HCT116 (cell line): Measurements from ENCODE around the gene ENKD1. TPM values are rescaled to one million over a fixed set of nuclear protein-coding genes. Genes with fewer than 3 reads are reported as not detected.

ENCODE experiments used
- ATAC-seq: fragments of 200-7000 bp; cut with Tn5 transposase; 2 replicates; pipeline ENCODE4 v1.9.1; 2020; ENCODE audit warnings: mild to moderate bottlenecking, moderate library complexity
- BruUV-seq: library from RNA; stranded (reverse); fragments of 400-500 nt; replicated peaks from 2 replicates; lab custom pipeline; 2021; lab: Mats Ljungman, UMichigan
- CTCF ChIA-PET: fragments of 300-600 bp; sonication (Branson Sonifier 250); formaldehyde crosslinking; loops from one replicate; lab custom pipeline; 2021; ENCODE audit warnings: antibody characterized with exemption; lab: Charles Lee
- POLR2A ChIA-PET: fragments of 300-600, 350-600 bp; sonication (Branson Sonifier 250); formaldehyde crosslinking; loops from one replicate; lab custom pipeline; 2021; ENCODE audit warnings: antibody characterized with exemption; lab: Charles Lee
- RAD21 ChIA-PET, 2 experiments: fragments of 300-600 bp; sonication (Branson Sonifier 250); formaldehyde crosslinking; loops; one replicate each; lab custom pipeline; 2023; ENCODE audit warnings: low total read pairs in 2 of 2; ENCODE audit not compliant: uncharacterized antibody in 2 of 2, unreplicated experiment in 2 of 2, low non-redundant PET in 1 of 2; lab: Charles Lee
- DNase-seq: peaks from one replicate; pipeline ENCODE4 v3.0.0-alpha.2; 2010; ENCODE audit warnings: low read depth, low spot score
- H2AFZ ChIP-seq: fragments of 200-600 bp; shearing (Covaris generic), sonication (generic); 2 replicates; pipeline ENCODE4 v1.6.1; 2017; ENCODE audit warnings: low read depth, mixed run types, mixed read lengths, antibody characterized with exemption, low read length; ENCODE audit not compliant: poor library complexity, severe bottlenecking
- H3K27ac ChIP-seq: 2 replicates; pipeline ENCODE4 v1.5.1; 2012; ENCODE audit warnings: low read depth, low read length
- H3K27me3 ChIP-seq: fragments of 200-600 bp; sonication (generic); 2 replicates; pipeline ENCODE4 v1.6.1; 2016; ENCODE audit warnings: mixed run types, low read length, mixed read lengths; ENCODE audit not compliant: insufficient read depth
- H3K36me3 ChIP-seq, 2 experiments: fragments of 200-500 bp in 1 of 2; fragments of 200-600 bp in 1 of 2; sonication (Bioruptor generic) in 1 of 2; sonication (generic) in 1 of 2; 2 replicates each; pipeline versions ENCODE4 v1.5.1 to v1.6.1; 2014 to 2016; ENCODE audit warnings: low read length in 2 of 2, inconsistent platforms in 1 of 2, mixed read lengths in 1 of 2, mixed run types in 1 of 2; ENCODE audit not compliant: insufficient read depth in 2 of 2, control insufficient read depth in 1 of 2
- H3K4me1 ChIP-seq, 2 experiments: fragments of 200-600 bp in 1 of 2; sonication (generic) in 1 of 2; 2 replicates each; pipeline versions ENCODE4 v1.5.1 to v1.6.1; 2012 to 2017; ENCODE audit warnings: low read length in 2 of 2, inconsistent platforms in 1 of 2, mild to moderate bottlenecking in 1 of 2, mixed read lengths in 1 of 2, mixed run types in 1 of 2, moderate library complexity in 1 of 2; ENCODE audit not compliant: insufficient read depth in 2 of 2, control insufficient read depth in 1 of 2
- H3K4me2 ChIP-seq: fragments of 200-600 bp; sonication (generic); 2 replicates; pipeline ENCODE4 v1.6.1; 2017; ENCODE audit warnings: mixed run types, low read length, mixed read lengths
- H3K4me3 ChIP-seq, 2 experiments: fragments of 200-600 bp in 1 of 2; sonication (generic) in 1 of 2; replicated peaks in 1 of 2; 2 replicates each; pipeline ENCODE4 v1.5.1; 2011 to 2016; ENCODE audit warnings: low read length in 2 of 2, control low read depth in 1 of 2, low read depth in 1 of 2, mild to moderate bottlenecking in 1 of 2, mixed read lengths in 1 of 2, mixed run types in 1 of 2
- H3K79me2 ChIP-seq: fragments of 200-600 bp; sonication (generic); 2 replicates; pipeline ENCODE4 v1.6.1; 2017; ENCODE audit warnings: mild to moderate bottlenecking, mixed run types, low read length, moderate library complexity, mixed read lengths; ENCODE audit not compliant: insufficient read depth
- H3K9ac ChIP-seq: fragments of 200-600 bp; sonication (generic); 2 replicates; pipeline ENCODE4 v1.6.1; 2016; ENCODE audit warnings: low read length, mixed read lengths
- H3K9me2 ChIP-seq: fragments of 200-600 bp; sonication (generic), shearing (Covaris generic); 2 replicates; pipeline ENCODE4 v1.6.1; 2017; ENCODE audit warnings: mixed run types, mild to moderate bottlenecking, moderate library complexity; ENCODE audit not compliant: insufficient read depth
- H3K9me3 ChIP-seq, 2 experiments: fragments of 200-500 bp in 1 of 2; fragments of 200-600 bp in 1 of 2; sonication (Bioruptor generic) in 1 of 2; sonication (generic) in 1 of 2; 2 replicates each; pipeline ENCODE4 v1.6.1; 2014 to 2017; ENCODE audit warnings: low read length in 2 of 2, mixed read lengths in 2 of 2, inconsistent platforms in 1 of 2, low read depth in 1 of 2, mild to moderate bottlenecking in 1 of 2, mixed run types in 1 of 2, moderate library complexity in 1 of 2; ENCODE audit not compliant: control insufficient read depth in 1 of 2, insufficient read depth in 1 of 2
- H4K20me1 ChIP-seq: fragments of 200-600 bp; sonication (generic), shearing (Covaris generic); 2 replicates; pipeline ENCODE4 v1.6.1; 2017; ENCODE audit warnings: mixed run types, mild to moderate bottlenecking, moderate library complexity; ENCODE audit not compliant: insufficient read depth
- CEBPB ChIP-seq: IDR thresholded peaks from 2 replicates; pipeline ENCODE4 v1.6.1; 2012; ENCODE audit warnings: low read depth
- CTCF ChIP-seq, 3 experiments: fragments of 200-600 bp in 1 of 3; sonication (generic) in 1 of 3; IDR thresholded peaks in 2 of 3; conservative IDR thresholded peaks in 1 of 3; 2 replicates each; pipeline ENCODE4 v1.5.1; 2012 to 2017; ENCODE audit warnings: low read depth in 2 of 3, low read length in 2 of 3, antibody characterized with exemption in 1 of 3, borderline replicate concordance in 1 of 3, control low read depth in 1 of 3, mild to moderate bottlenecking in 1 of 3, mixed read lengths in 1 of 3, mixed run types in 1 of 3, moderate library complexity in 1 of 3; ENCODE audit not compliant: insufficient read depth in 1 of 3
- ELF1 ChIP-seq: IDR thresholded peaks from 2 replicates; pipeline ENCODE4 v1.6.1; 2012; ENCODE audit warnings: low read depth, borderline replicate concordance
- EZH2 ChIP-seq: fragments of 200-600 bp; sonication (generic); IDR thresholded peaks from 2 replicates; pipeline ENCODE4 v1.6.1; 2017; ENCODE audit warnings: antibody characterized with exemption, mixed run types
- POLR2A ChIP-seq: IDR thresholded peaks from 2 replicates; pipeline ENCODE4 v1.7.0; 2011; ENCODE audit warnings: borderline replicate concordance; ENCODE audit not compliant: insufficient read depth, insufficient read length; ENCODE audit errors: extremely low read depth
- POLR2AphosphoS5 ChIP-seq: IDR thresholded peaks from 2 replicates; pipeline ENCODE4 v1.6.1; 2011; ENCODE audit warnings: mild to moderate bottlenecking, low read depth, low read length, moderate library complexity
- SIN3A ChIP-seq: IDR thresholded peaks from 2 replicates; pipeline ENCODE4 v1.6.1; 2012; ENCODE audit warnings: low read depth
- SRF ChIP-seq: IDR thresholded peaks from 2 replicates; pipeline ENCODE4 v1.6.1; 2012; ENCODE audit warnings: low read depth
- YY1 ChIP-seq: IDR thresholded peaks from 2 replicates; pipeline ENCODE4 v1.6.1; 2011; ENCODE audit warnings: low read length, low read depth, moderate library complexity, mild to moderate bottlenecking; ENCODE audit not compliant: insufficient replicate concordance; ENCODE audit errors: extremely low read depth
- ZBTB33 ChIP-seq: IDR thresholded peaks from 2 replicates; pipeline ENCODE4 v1.6.1; 2011; ENCODE audit warnings: mild to moderate bottlenecking, low read length, moderate library complexity; ENCODE audit not compliant: insufficient replicate concordance; ENCODE audit errors: extremely low read depth
- ZFX ChIP-seq: fragments of 450-650 bp; IDR thresholded peaks from 2 replicates; pipeline ENCODE4 v1.6.1; 2017
- intact Hi-C: fragments of 100-400 bp; cut with micrococcal nuclease; formaldehyde crosslinking; loops from 2 replicates; pipeline ENCODE4 v1.10.0; 2022
- total RNA-seq: library from RNA; stranded (reverse); gene quantifications from one replicate; pipeline ENCODE4 v1.2.1, GENCODE V29; 2021; ENCODE audit not compliant: unreplicated experiment
- TF ChIP-seq, protein P1 (sequence below): IDR thresholded peaks from 2 replicates; pipeline ENCODE4 v1.6.1; 2012; ENCODE audit warnings: low read depth

ENKD1 gene
- total RNA-seq, 1 experiment from 2014 or later = 16.8 TPM

- Histone ChIP-seq H3K4me2 (peak overlapping the region; percentile 90), H3K4me3 (peak overlapping the region; percentile 79 to 90), H3K36me3 (peaks cover 0 to 5% of the 10 kb centered on the region in 2 experiments; a peak in 1 of 4 replicates), H4K20me1 (no peaks in the 10 kb centered on the region), H3K9me2 (no peaks in the 10 kb centered on the region), H3K27me3 (no peaks in the 10 kb centered on the region), H3K9me3 (no peaks in the 10 kb centered on the region), H3K27ac (peak overlapping the region; percentile 70; the same call in 1 of the 2 replicates), H3K9ac (peak overlapping the region; percentile 81), H3K4me1 (peaks cover 0 to 4% of the 10 kb centered on the region in 2 experiments; a peak in 1 of 4 replicates), H2AFZ (no peak overlapping the region), H3K79me2 (peaks cover 2% of the 10 kb centered on the region; the same call in 1 of the 2 replicates)
- intact Hi-C loops = no loop called here
- no TSS peak for BruUV-seq
- peak; percentile 86 for ATAC-seq
- ChIA-PET RAD21 (no interaction called here), POLR2A (no interaction called here), CTCF (interaction anchor here (1.9 kb wide), 1 partner anchor 131 kb away, joined by 4 read pairs; no protein-coding TSS in a partner anchor)
- TF ChIP-seq ZBTB33 (no peak), SIN3A (no peak), YY1 (no peak), POLR2A (no peak), ZFX (no peak), CTCF (IDR thresholded peaks at IDR 0.05 in 2 of 3, conservative IDR thresholded peaks at IDR 0.05 in 1 of 3; ENCODE audit: borderline replicate concordance in 1 of 3, insufficient read depth in 1 of 3, low read depth in 2 of 3, low read length in 2 of 3) (no peak), ELF1 (no peak), SRF (no peak), POLR2AphosphoS5 (peak; percentile 57), EZH2 (no peak), CEBPB (no peak)
- TF ChIP-seq, protein P1, sequence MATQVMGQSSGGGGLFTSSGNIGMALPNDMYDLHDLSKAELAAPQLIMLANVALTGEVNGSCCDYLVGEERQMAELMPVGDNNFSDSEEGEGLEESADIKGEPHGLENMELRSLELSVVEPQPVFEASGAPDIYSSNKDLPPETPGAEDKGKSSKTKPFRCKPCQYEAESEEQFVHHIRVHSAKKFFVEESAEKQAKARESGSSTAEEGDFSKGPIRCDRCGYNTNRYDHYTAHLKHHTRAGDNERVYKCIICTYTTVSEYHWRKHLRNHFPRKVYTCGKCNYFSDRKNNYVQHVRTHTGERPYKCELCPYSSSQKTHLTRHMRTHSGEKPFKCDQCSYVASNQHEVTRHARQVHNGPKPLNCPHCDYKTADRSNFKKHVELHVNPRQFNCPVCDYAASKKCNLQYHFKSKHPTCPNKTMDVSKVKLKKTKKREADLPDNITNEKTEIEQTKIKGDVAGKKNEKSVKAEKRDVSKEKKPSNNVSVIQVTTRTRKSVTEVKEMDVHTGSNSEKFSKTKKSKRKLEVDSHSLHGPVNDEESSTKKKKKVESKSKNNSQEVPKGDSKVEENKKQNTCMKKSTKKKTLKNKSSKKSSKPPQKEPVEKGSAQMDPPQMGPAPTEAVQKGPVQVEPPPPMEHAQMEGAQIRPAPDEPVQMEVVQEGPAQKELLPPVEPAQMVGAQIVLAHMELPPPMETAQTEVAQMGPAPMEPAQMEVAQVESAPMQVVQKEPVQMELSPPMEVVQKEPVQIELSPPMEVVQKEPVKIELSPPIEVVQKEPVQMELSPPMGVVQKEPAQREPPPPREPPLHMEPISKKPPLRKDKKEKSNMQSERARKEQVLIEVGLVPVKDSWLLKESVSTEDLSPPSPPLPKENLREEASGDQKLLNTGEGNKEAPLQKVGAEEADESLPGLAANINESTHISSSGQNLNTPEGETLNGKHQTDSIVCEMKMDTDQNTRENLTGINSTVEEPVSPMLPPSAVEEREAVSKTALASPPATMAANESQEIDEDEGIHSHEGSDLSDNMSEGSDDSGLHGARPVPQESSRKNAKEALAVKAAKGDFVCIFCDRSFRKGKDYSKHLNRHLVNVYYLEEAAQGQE = peak; percentile 69
- DNase-seq = peak; percentile 26
These were observed 13.9 kb downstream of the ENKD1 start for GRCh38 chr16:67652578-67653127.
